ENCODE data around the gene RNF224. TPM values are rescaled to one million over a fixed set of nuclear protein-coding genes. Genes with fewer than 3 reads are reported as not detected.
A peak's percentile ranks its signal among the peaks of the same experiment; 100 is the strongest.

Gene RNF224
- total RNA-seq, 1 experiment from 2014 or later: 0.16 TPM

- no TSS peak for BruUV-seq (replicated peaks)
- DNase-seq (ENCODE audit: unreplicated experiment): no peak
- peaks cover 16% of the 10 kb centered on the region for H3K4me1 Mint-ChIP-seq (ENCODE audit: insufficient read depth, unreplicated experiment)
- H3K4me3 Mint-ChIP-seq (ENCODE audit: unreplicated experiment): peak overlapping the region; percentile 88
- TF ChIP-seq, protein P1, sequence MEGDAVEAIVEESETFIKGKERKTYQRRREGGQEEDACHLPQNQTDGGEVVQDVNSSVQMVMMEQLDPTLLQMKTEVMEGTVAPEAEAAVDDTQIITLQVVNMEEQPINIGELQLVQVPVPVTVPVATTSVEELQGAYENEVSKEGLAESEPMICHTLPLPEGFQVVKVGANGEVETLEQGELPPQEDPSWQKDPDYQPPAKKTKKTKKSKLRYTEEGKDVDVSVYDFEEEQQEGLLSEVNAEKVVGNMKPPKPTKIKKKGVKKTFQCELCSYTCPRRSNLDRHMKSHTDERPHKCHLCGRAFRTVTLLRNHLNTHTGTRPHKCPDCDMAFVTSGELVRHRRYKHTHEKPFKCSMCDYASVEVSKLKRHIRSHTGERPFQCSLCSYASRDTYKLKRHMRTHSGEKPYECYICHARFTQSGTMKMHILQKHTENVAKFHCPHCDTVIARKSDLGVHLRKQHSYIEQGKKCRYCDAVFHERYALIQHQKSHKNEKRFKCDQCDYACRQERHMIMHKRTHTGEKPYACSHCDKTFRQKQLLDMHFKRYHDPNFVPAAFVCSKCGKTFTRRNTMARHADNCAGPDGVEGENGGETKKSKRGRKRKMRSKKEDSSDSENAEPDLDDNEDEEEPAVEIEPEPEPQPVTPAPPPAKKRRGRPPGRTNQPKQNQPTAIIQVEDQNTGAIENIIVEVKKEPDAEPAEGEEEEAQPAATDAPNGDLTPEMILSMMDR (IDR thresholded peaks at IDR 0.05; ENCODE audit: unreplicated experiment): no peak
- CTCF ChIA-PET: interaction anchor here (1.0 to 1.4 kb wide), 3 partner anchors 17 to 54 kb away, joined by 3 to 4 read pairs (median 3); no protein-coding TSS in a partner anchor
- intact Hi-C loops (cut with micrococcal nuclease): no loop called here
- POLR2A ChIA-PET: interaction anchor here (0.7 to 5.3 kb wide), 13 partner anchors 9 to 118 kb away, joined by 3 to 73 read pairs (median 7); partner anchors contain the start of genes ANAPC2, CYSRT1, MAN1B1 and RNF208
- peak overlapping the region; percentile 82 for H3K27ac Mint-ChIP-seq (ENCODE audit: low read depth, unreplicated experiment)
- no peaks in the 10 kb centered on the region for H3K27me3 Mint-ChIP-seq (ENCODE audit: insufficient read depth, unreplicated experiment)
- H3K36me3 Mint-ChIP-seq (ENCODE audit: insufficient read depth, unreplicated experiment): peaks cover 42% of the 10 kb centered on the region
- no peaks in the 10 kb centered on the region for H3K9me3 Mint-ChIP-seq (ENCODE audit: unreplicated experiment)
Observed at GRCh38 chr9:137204731-137205125, 22.6 kb upstream of the RNF224 start.

- ChIA-PET CTCF (interaction anchor here (1.0 to 1.4 kb wide), 4 partner anchors 9 to 55 kb away, joined by 3 to 4 read pairs (median 4); no protein-coding TSS in a partner anchor), POLR2A (interaction anchor here (0.7 to 5.3 kb wide), 13 partner anchors 10 to 119 kb away, joined by 3 to 73 read pairs (median 7); partner anchors contain the start of genes ANAPC2, CYSRT1, MAN1B1 and RNF208)
- TF ChIP-seq, protein P1 (IDR thresholded peaks at IDR 0.05; ENCODE audit: unreplicated experiment): no peak
- Mint-ChIP-seq H3K27ac (ENCODE audit: low read depth, unreplicated experiment) (peak within 1 kb of the TSS; percentile 82), H3K27me3 (ENCODE audit: insufficient read depth, unreplicated experiment) (no peaks in the 10 kb centered on the region), H3K9me3 (ENCODE audit: unreplicated experiment) (no peaks in the 10 kb centered on the region), H3K4me1 (ENCODE audit: insufficient read depth, unreplicated experiment) (peaks cover 16% of the 10 kb centered on the region), H3K36me3 (ENCODE audit: insufficient read depth, unreplicated experiment) (peaks cover 47% of the 10 kb centered on the region), H3K4me3 (ENCODE audit: unreplicated experiment) (peak within 1 kb of the TSS; percentile 88)
- intact Hi-C loops (cut with micrococcal nuclease): no loop called here
- DNase-seq (ENCODE audit: unreplicated experiment): peak; percentile 83
- BruUV-seq (replicated peaks): no TSS peak
Observed at GRCh38 chr9:137205126-137206069, 21.9 kb upstream of the RNF224 start, which contains the start of the genes NDOR1 and TMEM203. Gene NDOR1 (plus strand): TSS chr9:137205700. CDS start chr9:137205778, 78 bp downstream. Gene TMEM203 (minus strand): TSS chr9:137205648. CDS start chr9:137205414, 234 bp downstream.

DNA sequence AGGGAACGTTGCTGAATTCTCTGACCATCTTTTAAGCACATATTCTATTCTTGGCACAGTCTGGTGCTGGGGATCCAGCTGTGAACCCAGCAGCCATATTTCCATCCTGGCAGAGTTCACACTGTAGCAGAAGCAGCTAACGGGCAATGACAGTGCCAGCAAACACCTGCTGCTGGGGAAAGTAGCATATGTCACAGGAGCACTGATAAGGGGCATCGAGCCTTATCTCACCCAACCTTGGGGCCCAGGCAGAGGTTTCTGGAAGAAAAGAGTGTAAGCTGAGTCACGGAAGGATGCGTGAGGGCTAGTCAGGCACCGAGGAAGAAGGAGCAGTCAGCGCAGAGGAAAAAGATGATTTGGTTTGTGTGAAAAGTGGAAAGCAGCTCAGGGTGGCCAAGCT is 20.7 kb upstream of the RNF224 start:
- TF ChIP-seq, protein P1 (IDR thresholded peaks at IDR 0.05; ENCODE audit: unreplicated experiment): no peak
- H3K27ac Mint-ChIP-seq (ENCODE audit: low read depth, unreplicated experiment): no peak overlapping the region
- DNase-seq (ENCODE audit: unreplicated experiment): no peak
- CTCF ChIA-PET: interaction anchor here (0.6 to 3.8 kb wide), 6 partner anchors 10 to 238 kb away, joined by 3 to 9 read pairs (median 4); partner anchors contain the start of gene RNF224
- POLR2A ChIA-PET: interaction anchor here (0.7 to 4.2 kb wide), 5 partner anchors 10 to 120 kb away, joined by 3 to 38 read pairs (median 13); partner anchors contain the start of genes MAN1B1 and TUBB4B
- no peaks in the 10 kb centered on the region for H3K27me3 Mint-ChIP-seq (ENCODE audit: insufficient read depth, unreplicated experiment)
- H3K36me3 Mint-ChIP-seq (ENCODE audit: insufficient read depth, unreplicated experiment): peaks cover 47% of the 10 kb centered on the region
- intact Hi-C loops (cut with micrococcal nuclease): no loop called here
- no peaks in the 10 kb centered on the region for H3K9me3 Mint-ChIP-seq (ENCODE audit: unreplicated experiment)
- H3K4me1 Mint-ChIP-seq (ENCODE audit: insufficient read depth, unreplicated experiment): peaks cover 16% of the 10 kb centered on the region
- TSS peak; percentile 71 for BruUV-seq (replicated peaks)
- peak overlapping the region; percentile 88 for H3K4me3 Mint-ChIP-seq (ENCODE audit: unreplicated experiment)

DNA sequence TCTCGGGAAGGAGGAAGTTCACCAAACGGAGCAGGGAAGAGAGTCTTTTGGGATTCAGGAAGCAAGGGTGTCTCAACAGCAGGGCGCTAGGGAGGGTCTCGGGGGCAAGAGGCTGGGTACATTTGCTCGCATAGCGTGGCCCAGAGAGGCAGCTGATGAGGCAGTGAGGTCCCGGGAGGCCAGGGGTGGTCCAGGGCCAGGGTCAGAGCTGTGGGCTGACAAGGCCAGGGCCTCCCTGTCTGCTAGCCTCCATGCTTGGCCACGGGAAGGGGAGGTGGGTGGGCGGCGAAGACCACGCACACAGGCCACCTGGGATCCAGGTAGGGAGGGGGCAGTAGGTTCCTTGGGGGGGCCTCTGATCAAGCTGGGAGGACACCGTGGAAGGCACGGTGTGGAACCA is 15.8 kb upstream of the RNF224 start:
- H3K9me3 Mint-ChIP-seq (ENCODE audit: unreplicated experiment): no peaks in the 10 kb centered on the region
- no peak for DNase-seq (ENCODE audit: unreplicated experiment)
- H3K36me3 Mint-ChIP-seq (ENCODE audit: insufficient read depth, unreplicated experiment): peaks cover 43% of the 10 kb centered on the region
- TF ChIP-seq, protein P1 (IDR thresholded peaks at IDR 0.05; ENCODE audit: unreplicated experiment): no peak
- H3K27ac Mint-ChIP-seq (ENCODE audit: low read depth, unreplicated experiment): no peak overlapping the region
- intact Hi-C loops (cut with micrococcal nuclease): no loop called here
- ChIA-PET CTCF (no interaction called here), POLR2A (interaction anchor here (1.0 to 1.6 kb wide), 2 partner anchors 11 to 1305 kb away, joined by 3 to 4 read pairs; no protein-coding TSS in a partner anchor)
- no peak overlapping the region for H3K4me3 Mint-ChIP-seq (ENCODE audit: unreplicated experiment)
- no peaks in the 10 kb centered on the region for H3K27me3 Mint-ChIP-seq (ENCODE audit: insufficient read depth, unreplicated experiment)
- BruUV-seq (replicated peaks): no TSS peak
- H3K4me1 Mint-ChIP-seq (ENCODE audit: insufficient read depth, unreplicated experiment): peaks cover 12% of the 10 kb centered on the region
